Stimulated activated naive CD8-positive, alpha-beta T cell treated with anti-CD3 and anti-CD28 coated beads, Interleukin-15, amount 100 ng/mL, for 72 hours (primary cell): ENCODE data around the gene LYZL1.
"Not testable (repeated sequence)": the region's sequence is repeated elsewhere in the genome, so short reads cannot be mapped to it uniquely, and the experiment has no call there.

Source experiments
- ATAC-seq: fragments of 150-1000 bp; cut with Tn5 transposase; 2 replicates; pipeline ENCODE4 v1.10.0; 2021; ENCODE audit warnings: mild to moderate bottlenecking, moderate library complexity
- DNase-seq, 2 donors: peaks; one replicate each; pipeline ENCODE4 v3.0.0; 2021 to 2022
- H3K27ac Mint-ChIP-seq, 2 donors: one replicate each; pipeline ENCODE4 v1.8.0; 2022; ENCODE audit warnings: mild to moderate bottlenecking in 2 of 2, mixed read lengths in 2 of 2, moderate library complexity in 2 of 2
- H3K27me3 Mint-ChIP-seq: one replicate; pipeline ENCODE4 v1.8.0; 2022; ENCODE audit warnings: mixed read lengths
- H3K4me1 Mint-ChIP-seq: one replicate; pipeline ENCODE4 v1.8.0; 2022; ENCODE audit warnings: mild to moderate bottlenecking, mixed read lengths
- H3K4me3 Mint-ChIP-seq, 2 donors: one replicate each; pipeline ENCODE4 v1.8.0; 2022; ENCODE audit warnings: mild to moderate bottlenecking in 2 of 2, mixed read lengths in 2 of 2, moderate library complexity in 1 of 2
- H3K9me3 Mint-ChIP-seq, 2 donors: one replicate each; pipeline ENCODE4 v1.8.0; 2022; ENCODE audit warnings: mixed read lengths in 2 of 2

Gene LYZL1

DNA sequence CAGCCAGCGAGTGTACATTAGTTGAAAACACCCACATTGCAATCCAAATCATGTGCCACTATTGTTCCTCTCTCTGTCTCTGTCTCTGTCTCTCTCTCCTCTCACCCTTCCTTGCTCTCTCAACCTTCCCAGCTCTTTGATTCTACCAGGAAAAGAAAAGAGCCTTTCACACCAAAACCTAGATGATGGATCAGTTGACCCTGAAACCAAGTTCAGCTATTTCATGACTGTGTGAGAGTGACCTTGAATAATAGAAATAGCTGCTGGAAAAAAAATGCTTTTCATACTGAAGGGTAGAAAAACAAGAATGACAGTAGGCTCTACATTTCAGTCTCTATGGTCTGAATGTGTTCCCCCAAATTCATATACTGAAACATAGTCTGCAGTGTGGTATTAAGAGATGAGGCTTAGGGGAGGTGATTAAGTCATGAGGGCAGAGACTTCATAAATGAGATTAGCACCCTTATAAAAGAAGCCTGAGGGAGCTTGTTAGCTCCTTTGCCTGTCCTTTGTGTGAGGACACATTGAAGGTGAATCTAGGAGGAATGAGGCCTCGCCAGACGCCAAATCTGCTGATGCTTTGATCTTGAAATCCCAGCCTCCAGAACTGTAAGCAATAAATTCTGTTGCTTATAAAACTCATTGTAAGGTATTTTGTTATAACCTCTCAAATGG, 65.2 kb downstream of the LYZL1 start:
- DNase-seq (no peak), ATAC-seq (no peak)
- no peaks in the 10 kb centered on the region for H3K9me3 Mint-ChIP-seq
- no peak overlapping the region for H3K27ac Mint-ChIP-seq
- H3K27me3 Mint-ChIP-seq, result peaks cover 7% of the 10 kb centered on the region
- H3K4me3 Mint-ChIP-seq, result no peak overlapping the region
- H3K4me1 Mint-ChIP-seq, result no peaks in the 10 kb centered on the region

- no peak overlapping the region for H3K4me3 Mint-ChIP-seq
These were observed 66.6 kb downstream of the LYZL1 start for GRCh38 chr10:29355411-29355991.

DNA sequence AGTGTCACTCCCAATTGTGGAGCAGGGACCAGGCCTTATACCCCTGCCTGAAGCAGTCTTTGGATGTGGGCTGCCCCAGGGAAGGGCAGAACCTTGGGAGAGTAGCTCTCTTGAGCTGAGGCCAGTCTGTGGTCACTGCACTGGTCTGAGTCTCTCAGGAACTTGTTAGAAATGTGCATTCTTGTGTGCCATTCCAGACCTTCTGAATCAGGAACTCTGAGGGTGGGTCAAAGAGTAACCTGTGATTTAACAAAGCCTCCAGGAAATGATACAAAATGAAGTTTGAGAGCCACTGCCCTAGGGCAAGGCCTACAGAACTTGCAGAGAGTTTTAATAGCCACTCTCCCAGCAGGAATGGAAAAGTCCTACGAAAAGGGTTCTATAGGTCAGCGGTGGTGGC, 68.1 kb downstream of the LYZL1 start:
- no peak for DNase-seq
- Mint-ChIP-seq H3K4me3 (no peak overlapping the region), H3K4me1 (no peaks in the 10 kb centered on the region), H3K27me3 (no peaks in the 10 kb centered on the region), H3K9me3 (no peaks in the 10 kb centered on the region), H3K27ac (no peak overlapping the region)
- ATAC-seq, result no peak

More at GRCh38 chr10:29355411-29355991, 66.6 kb downstream of the LYZL1 start:
- H3K27me3 Mint-ChIP-seq, result no peaks in the 10 kb centered on the region
- ATAC-seq, result no peak
- H3K9me3 Mint-ChIP-seq, result no peaks in the 10 kb centered on the region
- no peaks in the 10 kb centered on the region for H3K4me1 Mint-ChIP-seq
- no peak overlapping the region for H3K27ac Mint-ChIP-seq
- no peak for DNase-seq

DNA sequence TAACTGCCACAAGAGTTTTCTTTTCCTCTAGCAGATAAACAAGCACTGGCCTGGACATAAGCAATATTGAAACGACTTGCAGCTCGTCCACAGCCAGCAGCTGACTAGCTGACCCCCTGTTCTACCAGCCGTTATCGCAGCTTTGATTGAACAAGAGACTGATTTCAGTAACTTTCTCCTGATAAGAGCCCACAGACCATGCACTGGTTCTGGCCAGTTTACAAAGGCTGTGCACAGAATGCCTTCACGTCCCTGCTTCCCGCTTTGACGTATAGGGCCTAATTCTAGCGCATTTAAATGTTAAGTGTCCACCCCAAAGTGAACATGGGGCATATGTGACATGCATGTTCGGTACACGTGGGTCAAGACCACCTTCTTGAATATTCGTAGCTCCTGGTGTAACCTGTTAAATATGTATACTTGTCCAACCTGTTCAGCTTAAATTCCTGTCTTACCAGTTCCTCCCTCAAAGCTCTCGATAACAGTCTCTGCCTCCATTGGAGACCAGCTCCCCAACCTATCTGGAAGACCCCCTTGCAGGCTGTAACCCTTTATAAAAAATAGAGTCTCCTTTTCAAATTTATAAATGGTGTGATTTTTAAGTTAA, 69.2 kb downstream of the LYZL1 start:
- peak overlapping the region in 1 of 2 donors; percentile 84 for H3K27ac Mint-ChIP-seq
- no peak for ATAC-seq
- no peaks in the 10 kb centered on the region for H3K4me1 Mint-ChIP-seq

GRCh38 chr10:29360215-29360853, 71.5 kb downstream of the LYZL1 start:
- not testable (repeated sequence) for H3K27me3 Mint-ChIP-seq, DNase-seq, H3K9me3 Mint-ChIP-seq, H3K4me3 Mint-ChIP-seq, H3K27ac Mint-ChIP-seq, ATAC-seq, H3K4me1 Mint-ChIP-seq

More for the DNA sequence above, 69.2 kb downstream of the LYZL1 start:
- DNase-seq, result no peak
- Mint-ChIP-seq H3K27me3 (no peaks in the 10 kb centered on the region), H3K4me3 (no peak overlapping the region), H3K9me3 (no peaks in the 10 kb centered on the region)
